ENCODE measurements around the gene GARRE1.

DNA sequence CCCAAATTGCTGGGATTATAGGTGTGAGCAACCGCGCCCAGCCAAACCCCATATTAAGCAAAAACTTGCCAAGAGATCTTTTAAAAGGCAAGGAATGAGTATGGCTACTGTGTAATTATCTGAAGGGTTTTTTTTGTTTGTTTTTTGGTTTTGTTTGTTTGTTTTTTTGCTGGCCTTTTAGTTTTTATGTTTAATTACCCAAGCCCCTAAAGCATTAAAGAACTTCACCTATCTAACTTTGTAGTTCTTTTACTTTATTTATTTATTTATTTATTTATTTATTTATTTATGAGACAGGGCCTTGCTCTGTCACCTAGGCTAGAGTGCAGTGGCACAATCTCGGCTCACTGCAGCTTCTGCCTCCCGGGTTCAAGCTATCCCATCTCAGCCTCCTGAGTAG, 40.3 kb upstream of the GARRE1 start:
- TF ChIP-seq POLR2A (IDR thresholded peaks at IDR 0.05; ENCODE audit: low read depth, low read length), result no peak
- no peak for TF ChIP-seq TAF1 (IDR thresholded peaks at IDR 0.05; ENCODE audit: low read depth, low read length)
- no peak for TF ChIP-seq POLR2AphosphoS5 (IDR thresholded peaks at IDR 0.05; ENCODE audit: low read depth, low read length)
- TF ChIP-seq SPI1 (IDR thresholded peaks at IDR 0.05; ENCODE audit: low read depth, low read length), result no peak

Data from GM12891 (cell line).